IPS DF 4.7 (cell line): ENCODE data around the gene GALNT2.

Experiments used
- DNase-seq: peaks from one replicate; pipeline ENCODE4 v3.0.0-alpha.2; 2013; ENCODE audit warnings: low spot score; ENCODE audit errors: extremely low read depth

GALNT2 gene

GRCh38 chr1:230090194-230090711 lies 23.2 kb downstream of the GALNT2 start:
- no peak for DNase-seq

- no peak for DNase-seq
Observed at GRCh38 chr1:230091473-230092231, 24.6 kb downstream of the GALNT2 start.

- DNase-seq: no peak
Observed at GRCh38 chr1:230094746-230095145, 27.7 kb downstream of the GALNT2 start.

- DNase-seq: no peak
Observed at GRCh38 chr1:230095938-230096337, 28.9 kb downstream of the GALNT2 start.

GRCh38 chr1:230097370-230097769 lies 30.3 kb downstream of the GALNT2 start:
- no peak for DNase-seq

GRCh38 chr1:230098723-230099122 lies 31.7 kb downstream of the GALNT2 start:
- no peak for DNase-seq

- no peak for DNase-seq
Observed at GRCh38 chr1:230099465-230099864, 32.4 kb downstream of the GALNT2 start.

- no peak for DNase-seq
Observed at GRCh38 chr1:230100932-230101331, 33.9 kb downstream of the GALNT2 start.

- no peak for DNase-seq
Observed at GRCh38 chr1:230101556-230101955, 34.5 kb downstream of the GALNT2 start.

- no peak for DNase-seq
Observed at GRCh38 chr1:230102046-230102445, 35.0 kb downstream of the GALNT2 start.

GRCh38 chr1:230102472-230102871 lies 35.4 kb downstream of the GALNT2 start:
- no peak for DNase-seq

- DNase-seq: no peak
Observed at GRCh38 chr1:230103306-230104173, 36.5 kb downstream of the GALNT2 start.

GRCh38 chr1:230104395-230105244 lies 37.6 kb downstream of the GALNT2 start:
- no peak for DNase-seq

GRCh38 chr1:230105245-230105753 lies 38.3 kb downstream of the GALNT2 start:
- DNase-seq: no peak

GRCh38 chr1:230105754-230106625 lies 39.0 kb downstream of the GALNT2 start:
- no peak for DNase-seq

- DNase-seq: no peak
Observed at GRCh38 chr1:230107941-230108340, 40.9 kb downstream of the GALNT2 start.

GRCh38 chr1:230108580-230108979 lies 41.5 kb downstream of the GALNT2 start:
- no peak for DNase-seq

GRCh38 chr1:230109066-230109465 lies 42.0 kb downstream of the GALNT2 start:
- DNase-seq: no peak

- DNase-seq: no peak
Observed at GRCh38 chr1:230109895-230110667, 43.0 kb downstream of the GALNT2 start.
